Cerebellar cortex (tissue), 1 donor: Measurements from ENCODE around the gene ABCA5.
A peak's percentile ranks its signal among the peaks of the same experiment; 100 is the strongest.
"Not testable (repeated sequence)": the region's sequence is repeated elsewhere in the genome, so short reads cannot be mapped to it uniquely, and the experiment has no call there.

ENCODE experiments used
- DNase-seq: peaks from one replicate; pipeline ENCODE4 v3.0.0-alpha.2; 2015; ENCODE audit warnings: low spot score

ABCA5 gene

GRCh38 chr17:69331756-69332155 lies 4.8 kb upstream of the ABCA5 start:
- no peak for DNase-seq

DNA sequence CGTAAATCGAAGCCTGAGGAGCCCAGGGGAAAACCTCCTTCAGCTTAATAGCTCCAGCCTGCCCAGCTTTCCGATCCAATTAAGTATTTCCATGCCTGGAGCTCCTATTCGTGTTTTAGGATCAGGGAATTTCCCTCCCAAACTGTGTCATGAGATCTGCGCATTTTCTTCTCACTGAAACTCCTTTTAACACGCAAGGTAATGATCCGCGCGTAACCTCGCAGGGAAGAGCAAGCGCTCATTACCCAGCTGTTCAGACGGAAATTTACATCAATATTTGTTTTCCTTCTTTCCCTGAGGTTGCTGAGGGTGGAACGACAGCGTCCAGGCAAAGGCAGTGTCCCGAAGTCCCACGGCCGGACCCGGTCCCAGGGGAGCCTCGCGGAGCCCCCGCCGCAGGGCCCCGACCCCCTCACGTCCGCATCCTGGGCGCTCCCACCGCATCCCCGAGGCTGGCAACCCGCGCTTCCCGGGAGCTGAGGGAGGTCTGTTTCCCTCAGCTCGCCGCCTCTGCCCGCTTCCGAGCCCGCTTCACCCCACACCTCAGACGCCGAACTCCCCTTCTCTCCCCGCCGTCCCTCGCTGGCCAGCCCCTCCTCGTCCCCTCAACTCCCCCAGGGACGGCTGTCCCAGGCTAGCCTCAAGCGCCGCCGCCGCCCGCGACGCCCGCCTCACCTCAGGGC lies 415 bp downstream of the ABCA5 start:
- peak; percentile 58 for DNase-seq

GRCh38 chr17:69325518-69326376 lies 1.2 kb downstream of the ABCA5 start:
- peak; percentile 25 for DNase-seq

- DNase-seq, result no peak
Measured at GRCh38 chr17:69323806-69324205, 3.1 kb downstream of the ABCA5 start.

DNA sequence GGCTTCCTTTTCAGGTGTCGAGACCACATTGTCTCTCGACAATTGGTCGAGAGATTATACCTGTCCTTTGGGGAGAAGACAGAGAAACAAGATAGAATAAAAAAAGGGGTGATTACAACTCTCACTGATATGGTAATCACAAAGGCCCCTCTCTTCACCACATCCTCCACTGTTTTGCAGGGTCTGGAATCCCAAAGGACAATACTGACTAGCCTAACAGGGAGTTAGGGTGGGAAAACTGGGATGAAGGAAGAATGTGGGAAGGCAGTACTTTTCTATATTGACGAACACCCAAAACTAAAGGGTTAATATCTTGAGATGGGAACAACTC lies 6.1 kb downstream of the ABCA5 start:
- DNase-seq, result no peak

GRCh38 chr17:69320210-69320907 lies 6.6 kb downstream of the ABCA5 start:
- DNase-seq, result no peak

GRCh38 chr17:69317625-69318024 lies 9.3 kb downstream of the ABCA5 start:
- peak; percentile 16 for DNase-seq

- DNase-seq, result peak; percentile 61
Measured at GRCh38 chr17:69314246-69315065, 12.5 kb downstream of the ABCA5 start.

- DNase-seq, result no peak
Measured at GRCh38 chr17:69305177-69305576, 21.8 kb downstream of the ABCA5 start.

DNA sequence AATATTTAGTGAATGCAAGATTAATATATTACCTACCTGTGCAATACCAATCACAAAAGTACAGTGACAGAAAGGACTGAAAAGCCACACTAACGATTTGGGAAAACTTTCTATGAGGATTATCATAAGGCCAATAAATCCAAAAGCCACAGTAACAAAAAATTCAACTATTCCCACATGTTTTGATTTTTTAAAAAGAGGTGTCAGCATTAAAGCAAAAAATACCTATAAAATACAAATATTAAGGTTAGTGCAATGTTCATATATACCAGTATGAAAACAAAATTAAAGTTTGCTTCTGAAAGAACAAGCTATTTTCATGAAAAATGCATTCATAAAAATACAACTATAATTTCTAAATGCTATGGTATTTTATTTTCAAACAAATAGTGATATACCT lies 24.3 kb downstream of the ABCA5 start:
- no peak for DNase-seq

- DNase-seq, result no peak
Measured at GRCh38 chr17:69300222-69300621, 26.7 kb downstream of the ABCA5 start.

DNA sequence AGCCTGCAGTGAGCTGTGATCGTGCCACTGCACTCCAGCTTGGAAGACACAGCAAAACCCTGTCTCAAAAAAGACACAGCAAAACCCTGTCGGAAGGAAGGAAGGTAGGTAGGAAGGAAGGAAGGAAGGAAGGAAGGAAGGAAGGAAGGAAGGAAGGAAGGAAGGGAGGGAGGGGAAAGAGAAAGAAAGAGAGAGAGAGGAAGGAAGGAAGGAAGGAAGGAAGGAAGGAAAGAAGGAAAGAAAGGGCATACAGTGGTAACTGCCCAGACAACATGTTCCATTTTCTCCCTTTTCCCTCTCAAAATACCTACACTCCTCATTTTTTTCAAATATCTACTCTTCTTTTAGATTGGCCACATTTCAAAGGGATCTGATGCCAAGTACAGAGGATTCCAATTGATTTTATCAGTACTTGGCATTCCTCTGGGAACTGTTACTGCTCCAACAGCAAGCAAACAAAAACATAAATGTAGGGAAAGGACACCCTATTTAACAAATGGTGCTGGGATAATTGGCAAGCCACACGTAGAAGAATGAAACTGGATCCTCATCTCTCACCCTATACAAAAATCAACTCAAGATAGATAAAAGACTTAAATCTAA lies 28.7 kb downstream of the ABCA5 start:
- not testable (repeated sequence) for DNase-seq

- DNase-seq, result no peak
Measured at GRCh38 chr17:69287168-69287567, 39.8 kb downstream of the ABCA5 start.

- DNase-seq, result no peak
Measured at GRCh38 chr17:69286257-69286656, 40.7 kb downstream of the ABCA5 start.

- no peak for DNase-seq
Measured at GRCh38 chr17:69284646-69285045, 42.3 kb downstream of the ABCA5 start.

- no peak for DNase-seq
Measured at GRCh38 chr17:69282002-69282401, 44.9 kb downstream of the ABCA5 start.

DNA sequence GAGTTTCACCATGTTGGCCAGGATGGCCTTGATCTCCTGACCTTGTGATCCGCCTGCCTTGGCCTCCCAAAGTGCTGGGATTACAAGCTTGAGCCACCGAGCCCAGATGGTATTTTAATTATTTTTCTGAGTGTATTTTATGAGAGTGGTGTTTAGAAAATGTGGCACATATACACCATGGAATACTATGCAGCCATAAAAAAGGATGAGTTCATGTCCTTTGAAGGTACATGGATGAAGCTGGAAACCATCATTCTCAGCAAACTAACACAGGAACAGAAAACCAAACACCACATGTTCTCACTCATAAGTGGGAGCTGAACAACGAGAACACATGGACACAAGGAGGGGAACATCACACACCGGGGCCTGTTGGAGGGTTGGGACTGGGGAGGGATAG lies 50.7 kb downstream of the ABCA5 start:
- not testable (repeated sequence) for DNase-seq

GRCh38 chr17:69275751-69276150 lies 51.2 kb downstream of the ABCA5 start:
- no peak for DNase-seq

DNA sequence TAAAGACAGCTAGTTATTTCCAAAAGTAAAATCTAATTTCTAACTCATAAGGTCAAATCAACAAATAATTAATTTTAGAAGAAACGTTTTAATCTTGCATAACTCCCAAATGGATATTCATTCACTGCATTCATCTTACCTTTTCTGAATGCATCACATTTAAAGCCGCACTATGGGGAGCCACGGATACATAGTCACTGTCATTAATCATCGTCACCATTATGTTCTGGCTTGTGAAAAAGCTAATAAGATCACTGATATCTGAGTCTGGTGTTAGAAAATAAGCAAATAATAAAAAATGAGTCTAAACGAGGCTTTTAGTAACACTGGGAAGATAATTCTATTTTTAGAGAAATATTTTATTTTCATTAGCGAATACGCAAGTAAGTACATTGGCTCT lies 55.9 kb downstream of the ABCA5 start:
- DNase-seq, result no peak

DNA sequence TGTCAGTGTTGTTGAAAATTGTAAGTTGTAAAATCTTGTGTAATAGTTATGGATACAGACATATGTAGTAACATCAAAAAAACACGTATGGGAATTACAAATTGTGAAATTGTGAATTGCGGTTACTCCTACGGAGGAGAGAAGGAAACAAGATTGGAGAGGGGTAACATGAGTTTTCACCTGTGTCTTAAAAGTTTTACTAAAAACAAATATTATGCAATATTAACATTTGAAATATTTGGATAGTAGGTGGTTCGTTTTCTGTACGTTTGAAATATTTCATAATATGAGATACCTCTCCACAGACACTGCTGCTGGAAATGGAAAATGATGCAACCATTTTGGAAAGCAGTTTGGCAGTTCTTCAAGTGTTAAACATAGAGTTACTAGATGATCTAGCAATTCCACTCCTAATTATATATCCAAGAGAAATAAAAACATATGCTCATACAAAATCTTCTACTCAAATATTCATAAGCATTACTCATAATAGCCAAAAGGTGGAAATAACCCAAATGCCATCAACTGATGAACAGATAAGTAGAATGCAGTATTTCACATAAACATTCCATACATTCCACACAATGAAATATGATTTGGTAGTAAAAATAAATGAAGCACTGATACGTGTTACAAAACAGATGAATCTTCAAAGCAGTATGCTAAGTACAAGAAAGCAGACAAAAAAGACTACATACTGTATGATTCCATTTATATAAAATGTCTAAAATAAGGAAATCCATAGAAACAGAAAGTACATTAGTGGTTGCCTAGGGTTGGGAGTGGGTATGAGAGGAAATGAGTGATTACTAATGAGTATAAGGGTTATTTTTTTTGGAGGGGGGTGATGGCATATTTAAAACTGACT lies 57.6 kb downstream of the ABCA5 start:
- DNase-seq, result no peak

DNA sequence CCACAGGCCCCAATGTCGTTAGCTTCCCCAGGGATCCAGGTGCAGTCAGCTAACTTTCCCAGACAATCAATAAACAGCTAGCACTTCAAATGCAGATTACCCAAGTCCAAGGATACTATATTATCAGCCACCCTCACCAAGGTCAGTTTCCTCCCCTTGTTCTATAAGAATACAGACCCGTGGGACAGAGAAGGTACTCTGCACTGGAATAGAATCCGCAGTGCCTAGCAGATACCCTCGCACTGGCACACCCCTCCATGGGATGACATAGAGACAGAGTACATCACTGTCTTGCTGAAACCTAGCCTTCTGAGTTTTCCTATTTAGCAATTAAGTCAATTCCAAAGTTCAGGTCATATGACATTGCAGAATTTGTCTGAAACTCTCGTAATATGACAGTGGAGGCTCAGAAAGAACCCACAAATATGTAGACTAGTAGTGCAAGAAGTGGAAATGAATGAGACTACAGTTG lies 58.4 kb downstream of the ABCA5 start:
- DNase-seq, result no peak
